Measurements from ENCODE around the gene VWA8.
"Not testable (repeated sequence)": the region's sequence is repeated elsewhere in the genome, so short reads cannot be mapped to it uniquely, and the experiment has no call there.

VWA8 gene

GRCh38 chr13:41922894-41923293, 38.0 kb downstream of the VWA8 start:
- not testable (repeated sequence) for DNase-seq (ENCODE audit: low read depth)

- DNase-seq (ENCODE audit: low read depth): no peak
Observed at GRCh38 chr13:41919741-41920487, 41.0 kb downstream of the VWA8 start.

- DNase-seq (ENCODE audit: low read depth): no peak
Observed at GRCh38 chr13:41919031-41919740, 41.7 kb downstream of the VWA8 start.

- no peak for DNase-seq (ENCODE audit: low read depth)
Observed at GRCh38 chr13:41917641-41918040, 43.3 kb downstream of the VWA8 start.

GRCh38 chr13:41916173-41916954, 44.5 kb downstream of the VWA8 start:
- DNase-seq (ENCODE audit: low read depth): no peak

- no peak for DNase-seq (ENCODE audit: low read depth)
Observed at GRCh38 chr13:41915081-41915480, 45.8 kb downstream of the VWA8 start.

- DNase-seq (ENCODE audit: low read depth): no peak
Observed at GRCh38 chr13:41914552-41914951, 46.4 kb downstream of the VWA8 start.

- DNase-seq (ENCODE audit: low read depth): no peak
Observed at GRCh38 chr13:41909506-41909905, 51.4 kb downstream of the VWA8 start.

GRCh38 chr13:41905600-41906254, 55.2 kb downstream of the VWA8 start:
- no peak for DNase-seq (ENCODE audit: low read depth)

- DNase-seq (ENCODE audit: low read depth): peak; percentile 27
Observed at GRCh38 chr13:41900918-41901317, 60.0 kb downstream of the VWA8 start.

GRCh38 chr13:41898411-41898810, 62.5 kb downstream of the VWA8 start:
- DNase-seq (ENCODE audit: low read depth): not testable (repeated sequence)

GRCh38 chr13:41897126-41897525, 63.8 kb downstream of the VWA8 start:
- no peak for DNase-seq (ENCODE audit: low read depth)

GRCh38 chr13:41895478-41895877, 65.4 kb downstream of the VWA8 start:
- no peak for DNase-seq (ENCODE audit: low read depth)

GRCh38 chr13:41891119-41891518, 69.8 kb downstream of the VWA8 start:
- DNase-seq (ENCODE audit: low read depth): no peak

GRCh38 chr13:41883147-41883546, 77.8 kb downstream of the VWA8 start:
- no peak for DNase-seq (ENCODE audit: low read depth)

GRCh38 chr13:41881890-41882289, 79.0 kb downstream of the VWA8 start:
- not testable (repeated sequence) for DNase-seq (ENCODE audit: low read depth)

GRCh38 chr13:41880966-41881365, 79.9 kb downstream of the VWA8 start:
- DNase-seq (ENCODE audit: low read depth): no peak

- DNase-seq (ENCODE audit: low read depth): no peak
Observed at GRCh38 chr13:41864658-41865057, 96.3 kb downstream of the VWA8 start.

- DNase-seq (ENCODE audit: low read depth): not testable (repeated sequence)
Observed at GRCh38 chr13:41862659-41863058, 98.2 kb downstream of the VWA8 start.

- no peak for DNase-seq (ENCODE audit: low read depth)
Observed at GRCh38 chr13:41859565-41859964, 101.3 kb downstream of the VWA8 start.

- no peak for DNase-seq (ENCODE audit: low read depth)
Observed at GRCh38 chr13:41858780-41859179, 102.1 kb downstream of the VWA8 start.

- DNase-seq (ENCODE audit: low read depth): no peak
Observed at GRCh38 chr13:41854758-41855157, 106.2 kb downstream of the VWA8 start.
